ENCODE measurements around the gene HPCA.

The HPCA gene

GRCh38 chr1:32890516-32891240, 4.4 kb downstream of the HPCA start:
- no peak for DNase-seq

GRCh38 chr1:32891241-32891570, 4.9 kb downstream of the HPCA start:
- DNase-seq, result no peak

DNA sequence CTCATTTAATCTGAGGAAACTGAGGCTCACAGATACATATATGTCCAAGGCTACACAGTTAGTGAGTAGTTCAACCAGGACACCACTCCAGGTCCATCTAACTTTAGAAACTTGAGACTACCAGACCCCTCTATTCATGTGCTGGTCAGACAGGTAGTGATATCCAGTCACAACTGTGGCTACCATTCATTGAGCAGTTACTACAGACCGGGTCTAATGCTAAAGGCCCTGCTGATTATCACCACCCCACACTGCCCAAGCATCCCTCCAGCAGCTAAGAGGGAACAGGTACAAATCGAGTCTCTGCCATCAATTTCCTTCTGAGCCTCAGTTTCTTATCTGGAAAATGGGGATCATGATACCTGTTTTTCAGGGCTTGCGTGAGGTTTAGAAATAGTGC, 5.3 kb downstream of the HPCA start:
- no peak for DNase-seq

DNA sequence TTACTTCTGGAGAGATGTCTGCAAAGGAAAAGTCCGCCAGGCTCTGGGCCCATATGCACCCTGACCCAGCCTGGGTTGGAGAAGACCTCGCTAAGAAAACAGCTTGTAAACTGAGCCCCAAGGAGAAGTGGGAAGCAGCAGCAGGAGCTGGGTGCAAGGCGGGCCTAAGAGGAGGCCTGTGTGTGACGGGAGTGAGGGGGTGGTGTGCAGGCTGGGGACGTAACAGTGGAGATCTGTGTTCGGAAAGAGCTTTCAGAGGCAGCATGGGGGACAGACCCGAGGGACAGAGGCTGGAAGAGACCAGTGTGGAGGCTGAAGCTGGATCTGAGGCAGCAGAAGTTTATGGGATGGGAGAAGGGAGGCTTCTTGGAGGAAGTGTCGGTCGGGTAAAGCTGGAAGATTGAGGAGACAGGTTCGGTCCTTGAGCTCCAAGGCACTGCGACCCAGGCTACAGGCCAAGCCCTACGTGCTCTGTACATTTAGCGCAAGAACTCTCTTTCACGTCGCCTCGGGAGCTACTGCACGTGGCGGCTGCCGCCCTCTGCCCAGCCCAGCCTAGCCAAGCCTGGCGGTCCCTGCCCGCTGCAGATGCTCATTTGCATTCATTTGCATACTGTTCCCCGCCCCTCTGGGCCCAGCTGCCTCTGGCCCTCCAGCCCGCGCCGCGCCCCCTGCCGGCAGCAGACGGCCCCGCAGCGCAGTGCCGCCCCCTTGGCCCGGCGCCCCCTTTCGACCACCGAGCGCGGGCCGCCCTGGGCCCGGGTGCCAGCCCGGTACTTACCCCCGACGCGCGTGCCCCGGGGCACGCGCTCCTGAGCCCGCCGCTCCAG, 6.3 kb downstream of the HPCA start:
- no peak for DNase-seq

- no peak for DNase-seq
These were observed 7.1 kb downstream of the HPCA start for GRCh38 chr1:32893198-32894018.

GRCh38 chr1:32894019-32894600, 7.8 kb downstream of the HPCA start:
- no peak for DNase-seq

- DNase-seq, result no peak
These were observed 8.4 kb downstream of the HPCA start for GRCh38 chr1:32894681-32895080.

DNA sequence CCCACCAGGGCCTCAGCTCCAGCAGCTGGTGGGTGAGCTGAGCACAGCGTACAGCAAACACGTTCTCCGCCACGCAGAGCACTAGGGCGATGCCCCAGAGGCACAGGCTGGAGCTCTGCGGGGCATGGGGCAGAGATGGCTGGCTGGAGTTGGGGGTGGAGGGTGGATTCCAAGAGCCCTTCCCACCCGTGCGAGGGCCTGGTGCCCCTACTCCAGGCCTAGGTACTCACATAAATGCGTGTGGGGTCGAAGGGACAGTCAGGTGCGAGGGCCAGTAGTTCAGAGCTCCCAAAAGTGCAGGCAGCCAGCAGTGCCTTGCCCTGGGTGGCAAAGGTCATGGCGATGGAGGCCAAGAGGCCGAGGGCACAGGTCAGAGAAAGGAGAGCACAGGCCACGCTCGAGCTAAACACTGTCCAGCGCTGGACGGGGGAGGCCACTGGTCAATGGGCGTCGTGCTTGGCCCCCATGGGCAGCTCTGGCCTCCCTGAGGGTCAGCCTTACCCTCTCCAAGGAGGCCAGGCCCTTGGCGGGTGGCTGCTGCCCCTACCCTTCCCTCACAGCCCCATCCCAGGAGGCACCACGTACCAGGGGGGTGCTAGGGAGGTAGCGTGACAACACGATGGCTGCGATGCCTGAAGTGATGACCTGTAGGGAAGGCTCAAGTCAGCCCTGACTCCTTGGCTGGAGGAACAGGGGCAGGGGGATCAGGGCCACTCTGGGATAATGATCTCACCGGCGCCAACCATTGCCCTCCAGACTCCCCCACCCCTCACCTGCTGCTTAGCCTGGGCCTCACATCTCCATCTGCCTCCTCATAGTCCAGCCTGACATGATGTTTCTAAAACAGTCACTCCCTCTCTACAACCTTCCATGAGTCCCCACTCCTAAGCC, 9.3 kb downstream of the HPCA start:
- DNase-seq, result no peak

- DNase-seq, result no peak
These were observed 10.2 kb downstream of the HPCA start for GRCh38 chr1:32896451-32896850.

GRCh38 chr1:32897082-32898049, 11.1 kb downstream of the HPCA start:
- DNase-seq, result no peak

DNA sequence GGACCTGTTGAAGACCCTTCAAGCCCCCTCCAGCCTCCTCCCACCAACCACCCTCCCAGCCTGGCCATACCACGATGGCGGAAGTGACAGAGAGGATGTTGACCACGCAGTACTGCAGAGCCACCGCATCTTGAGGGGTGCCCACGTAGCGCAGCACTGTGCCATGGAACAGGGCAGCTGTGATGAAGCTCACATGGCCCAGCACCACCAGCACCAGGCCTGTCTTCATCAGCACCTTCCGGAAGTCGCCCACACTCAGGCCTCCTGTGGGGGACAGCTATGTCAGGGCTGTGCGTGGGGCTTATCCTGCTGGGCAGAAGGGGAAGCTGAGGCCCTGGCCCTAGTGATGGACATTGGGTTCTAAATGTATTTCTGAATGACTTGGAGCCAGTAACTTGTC, 11.8 kb downstream of the HPCA start:
- no peak for DNase-seq

- DNase-seq, result no peak
These were observed 12.7 kb downstream of the HPCA start for GRCh38 chr1:32898958-32899357.

GRCh38 chr1:32899586-32900296, 13.4 kb downstream of the HPCA start:
- DNase-seq, result no peak

GRCh38 chr1:32900371-32900955, 14.2 kb downstream of the HPCA start:
- no peak for DNase-seq

DNA sequence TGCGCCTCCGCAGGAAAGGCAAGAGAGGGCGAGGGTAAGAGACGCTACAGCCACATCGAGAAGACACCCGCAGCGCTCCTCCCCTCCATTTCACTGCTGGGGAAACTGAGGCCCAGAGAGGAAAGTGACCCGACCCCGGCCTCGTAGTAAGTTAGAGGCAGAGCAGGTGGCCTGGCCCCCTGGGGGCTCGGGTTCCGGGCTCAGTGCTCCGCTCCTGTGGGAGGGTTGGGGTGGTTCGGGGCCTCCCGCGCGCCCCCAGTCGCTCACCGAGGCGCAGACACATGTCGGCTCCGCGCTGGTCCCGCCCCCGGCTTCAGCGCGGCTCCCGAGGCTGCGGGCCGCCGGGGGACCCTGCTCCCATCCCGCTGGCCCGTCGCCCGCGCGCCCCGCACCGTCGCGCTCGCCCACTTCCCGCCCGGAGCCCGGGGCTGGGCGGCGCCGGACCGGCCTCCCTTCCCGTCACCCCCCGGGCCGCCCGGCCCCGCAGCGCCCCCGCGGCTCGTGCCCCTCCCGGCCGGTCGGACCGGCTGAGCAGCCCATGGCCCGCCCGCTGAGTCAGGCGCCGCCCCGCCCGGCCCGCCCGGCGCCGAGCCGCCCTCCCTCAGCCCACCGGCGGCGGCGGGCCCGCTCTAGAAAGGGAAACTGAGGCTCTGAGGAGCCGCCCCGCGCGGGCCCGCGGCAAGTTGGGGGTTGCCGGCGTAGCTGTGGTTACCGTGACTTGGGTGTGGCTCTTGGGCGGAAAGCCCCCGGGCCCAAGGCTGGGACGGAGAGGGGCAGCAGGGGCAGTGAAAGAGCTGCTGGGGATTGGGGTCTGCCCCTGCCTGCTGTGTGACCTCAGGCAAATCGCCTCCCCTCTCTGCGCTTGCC, 14.9 kb downstream of the HPCA start, which contains the start of gene TMEM54:
Gene TMEM54 (minus strand): TSS at position 434 of the 867 bp plus-strand sequence. CDS start 151 bp downstream, at position 283.
- no peak for DNase-seq

DNA sequence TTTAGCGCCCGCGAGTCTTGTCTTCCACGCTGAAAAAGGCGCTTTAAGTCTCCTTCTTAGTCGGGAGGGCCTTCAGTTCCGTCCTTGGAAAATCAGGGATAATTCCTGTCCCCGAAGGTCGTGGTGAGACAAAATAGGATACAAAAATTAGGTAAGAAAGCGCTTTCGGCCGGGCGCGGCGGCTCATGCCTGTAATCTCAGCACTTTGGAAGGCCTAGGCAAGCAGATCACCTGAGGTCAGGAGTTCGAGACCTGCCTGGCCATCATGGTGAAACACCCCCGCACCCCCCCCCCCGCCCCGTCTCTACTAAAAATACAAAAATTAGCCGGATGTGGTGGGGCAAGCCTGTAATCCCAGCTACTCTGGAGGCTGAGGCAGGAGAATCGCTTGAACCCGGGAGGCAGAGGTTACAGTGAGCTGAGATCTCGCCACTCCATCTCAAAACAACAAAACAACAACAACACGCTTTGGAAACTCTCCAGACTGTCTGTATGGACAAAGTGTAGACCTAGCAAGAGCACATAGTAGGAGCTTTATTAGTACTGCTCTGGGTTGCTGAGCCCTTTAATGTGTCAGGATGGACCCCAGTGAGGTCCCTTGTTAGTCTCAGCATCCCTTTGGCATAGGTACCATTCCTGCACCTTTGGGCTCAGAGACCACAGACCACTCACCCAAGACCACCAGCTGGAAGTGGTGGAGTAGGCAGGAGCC, 15.7 kb downstream of the HPCA start:
- DNase-seq, result no peak

DNA sequence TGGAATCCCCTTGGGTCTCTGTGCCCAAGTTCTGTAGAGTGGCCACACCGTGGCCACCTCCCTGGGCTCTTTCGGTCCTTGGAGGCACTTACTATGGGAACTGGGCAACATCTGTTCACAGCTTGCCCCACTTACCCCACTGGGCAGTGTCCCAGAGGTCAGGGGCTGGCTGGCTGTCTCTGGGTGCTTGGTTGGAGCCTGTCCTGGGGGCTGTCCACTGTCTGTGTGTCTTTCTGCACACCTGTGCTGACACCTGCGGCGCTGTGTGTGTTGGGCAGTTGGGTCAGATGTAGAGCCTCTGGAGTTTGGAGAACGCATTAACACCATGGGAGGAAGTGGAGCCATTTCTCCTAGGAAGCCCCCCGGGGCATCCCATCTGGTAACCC, 16.2 kb downstream of the HPCA start:
- DNase-seq, result no peak

All from NCI-H446 treated with DMSO at 0.1 percent for 48 hours (cell line).